AG08395 (cell line): Measurements from ENCODE around the gene UBE2F.
A peak's percentile ranks its signal among the peaks of the same experiment; 100 is the strongest.
"Not testable (repeated sequence)": the region's sequence is repeated elsewhere in the genome, so short reads cannot be mapped to it uniquely, and the experiment has no call there.

Source experiments
- DNase-seq: peaks from one replicate; pipeline ENCODE4 v3.0.0; 2012; ENCODE audit warnings: mixed read lengths, low spot score

UBE2F gene

GRCh38 chr2:238053191-238053776 lies 86.5 kb downstream of the UBE2F start:
- DNase-seq, result peak; percentile 9

- DNase-seq, result no peak
These were observed 89.0 kb downstream of the UBE2F start for GRCh38 chr2:238055841-238056240.

- not testable (repeated sequence) for DNase-seq
These were observed 91.1 kb downstream of the UBE2F start for GRCh38 chr2:238057696-238058575.

- no peak for DNase-seq
These were observed 92.7 kb downstream of the UBE2F start for GRCh38 chr2:238059505-238059904.

GRCh38 chr2:238060096-238060541 lies 93.3 kb downstream of the UBE2F start:
- DNase-seq, result peak; percentile 10

- DNase-seq, result peak; percentile 100
These were observed 93.9 kb downstream of the UBE2F start, which contains the start of gene SCLY for GRCh38 chr2:238060542-238061314. SCLY (plus strand) TSS chr2:238061001; CDS start chr2:238061055, 54 bp downstream.

- DNase-seq, result peak; percentile 36
These were observed 94.7 kb downstream of the UBE2F start for GRCh38 chr2:238061315-238062202.

- DNase-seq, result no peak
These were observed 96.8 kb downstream of the UBE2F start for GRCh38 chr2:238063414-238064189.

GRCh38 chr2:238064376-238064775 lies 97.6 kb downstream of the UBE2F start:
- DNase-seq, result no peak

GRCh38 chr2:238065071-238065846 lies 98.4 kb downstream of the UBE2F start:
- no peak for DNase-seq

- no peak for DNase-seq
These were observed 99.4 kb downstream of the UBE2F start for GRCh38 chr2:238066218-238066617.

- not testable (repeated sequence) for DNase-seq
These were observed 99.9 kb downstream of the UBE2F start for GRCh38 chr2:238066718-238067117.

- no peak for DNase-seq
These were observed 101.1 kb downstream of the UBE2F start for GRCh38 chr2:238067939-238068338.

GRCh38 chr2:238069021-238069709 lies 102.4 kb downstream of the UBE2F start:
- no peak for DNase-seq

GRCh38 chr2:238069877-238070276 lies 103.1 kb downstream of the UBE2F start:
- no peak for DNase-seq

GRCh38 chr2:238075397-238075796 lies 108.6 kb downstream of the UBE2F start:
- DNase-seq, result no peak

- DNase-seq, result no peak
These were observed 110.5 kb downstream of the UBE2F start for GRCh38 chr2:238077292-238077691.

GRCh38 chr2:238079874-238080327 lies 113.1 kb downstream of the UBE2F start:
- no peak for DNase-seq

GRCh38 chr2:238080518-238080917 lies 113.7 kb downstream of the UBE2F start:
- no peak for DNase-seq
